DOHH2 (cell line): ENCODE measurements around the gene DSTN.

Source experiments
- CTCF ChIP-seq: fragments of 200-600 bp; sonication (generic); IDR thresholded peaks from one replicate; pipeline ENCODE4 v1.5.1; 2014; ENCODE audit warnings: antibody characterized with exemption, mild to moderate bottlenecking, low read depth, low read length; ENCODE audit not compliant: poor library complexity, severe bottlenecking
- EZH2phosphoT487 ChIP-seq: fragments of 200-600 bp; sonication (generic); IDR thresholded peaks from 2 replicates; pipeline ENCODE4 v1.6.1; 2017; ENCODE audit warnings: borderline replicate concordance, mild to moderate bottlenecking, antibody characterized with exemption, low read length, moderate library complexity, mixed read lengths

- TF ChIP-seq CTCF (no peak), EZH2phosphoT487 (no peak)
Observed at GRCh38 chr20:17645546-17646208, 75.8 kb downstream of the DSTN start.
